Progenitor cell of endocrine pancreas (in vitro differentiated cells): ENCODE measurements around the gene MEIOB. TPM values are rescaled to one million over a fixed set of nuclear protein-coding genes. Genes with fewer than 3 reads are reported as not detected.
"Not testable (repeated sequence)": the region's sequence is repeated elsewhere in the genome, so short reads cannot be mapped to it uniquely, and the experiment has no call there.

ENCODE experiments used
- DNase-seq: peaks from one replicate; pipeline ENCODE4 v3.0.0; 2021; ENCODE audit warnings: low spot score; ENCODE audit not compliant: unreplicated experiment
- H3K27ac Mint-ChIP-seq: 2 replicates; pipeline ENCODE4 v1.8.0; 2021; ENCODE audit warnings: mild to moderate bottlenecking, moderate library complexity, mixed read lengths
- H3K27me3 Mint-ChIP-seq: 2 replicates; pipeline ENCODE4 v1.8.0; 2021; ENCODE audit warnings: mixed read lengths
- H3K36me3 Mint-ChIP-seq: 2 replicates; pipeline ENCODE4 v1.8.0; 2022; ENCODE audit warnings: mixed read lengths; ENCODE audit not compliant: insufficient read depth
- H3K4me1 Mint-ChIP-seq: 2 replicates; pipeline ENCODE4 v1.8.0; 2021; ENCODE audit warnings: low read depth, mixed read lengths
- H3K4me3 Mint-ChIP-seq: 2 replicates; pipeline ENCODE4 v1.8.0; 2021; ENCODE audit warnings: low read depth, mild to moderate bottlenecking, moderate library complexity, mixed read lengths
- H3K9me3 Mint-ChIP-seq: 2 replicates; pipeline ENCODE4 v1.8.0; 2021; ENCODE audit warnings: low read depth, mixed read lengths
- CTCF ChIP-seq: fragments of 200-600 bp; sonication (generic); IDR thresholded peaks from one replicate; pipeline ENCODE4 v1.5.0; 2021; ENCODE audit warnings: antibody characterized with exemption, mild to moderate bottlenecking; ENCODE audit not compliant: unreplicated experiment
- long read RNA-seq: library from polyadenylated mRNA; unstranded; transcript quantifications from one replicate; pipeline ENCODE4 v2.0.0, GENCODE V29; 2020
- total RNA-seq: library from RNA; stranded (reverse); gene quantifications from 2 replicates; pipeline ENCODE4 v1.2.1, GENCODE V29; 2021

Gene MEIOB
- total RNA-seq: not detected in 2 replicates
- long read RNA-seq: 0 reads

DNA sequence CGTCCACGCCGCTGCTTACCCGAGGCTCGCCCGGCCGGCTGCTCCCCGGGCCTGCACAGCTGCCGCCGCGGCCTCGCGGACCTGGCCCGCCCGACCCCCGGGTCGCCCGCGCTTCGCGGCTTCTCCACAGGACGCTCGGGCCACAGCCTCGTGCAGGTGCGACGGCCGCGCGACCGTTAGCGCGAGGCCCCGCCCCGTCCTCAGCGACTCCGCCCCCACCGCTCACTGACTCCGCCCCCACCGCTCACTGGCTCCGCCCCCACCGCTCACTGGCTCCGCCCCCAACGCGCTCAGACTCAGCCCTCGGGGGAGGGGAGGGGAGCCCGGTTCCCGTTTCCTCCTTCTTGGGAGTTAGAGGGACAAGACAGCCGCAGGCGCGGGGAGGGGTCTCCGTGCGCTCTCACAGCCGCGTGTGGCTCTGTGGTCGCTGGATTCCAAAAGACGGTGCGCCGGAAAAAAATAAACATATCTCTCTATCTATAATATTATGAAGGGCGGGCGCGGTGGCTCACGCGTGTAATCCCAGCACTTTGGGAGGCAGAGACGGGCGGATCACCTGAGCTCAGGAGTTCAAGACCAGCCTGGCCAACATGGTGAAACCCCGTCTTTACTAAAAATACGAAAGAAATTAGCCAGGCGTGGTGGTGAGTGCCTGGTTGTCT lies at the start of gene MEIOB:
Gene MEIOB (minus strand): TSS at position 191 of the 662 bp plus-strand sequence. CDS start 3,989 bp downstream, outside the sequence.
- no peak for TF ChIP-seq CTCF
- H3K27me3 Mint-ChIP-seq: peaks cover 35% of the 10 kb centered on the region
- peaks cover 3% of the 10 kb centered on the region for H3K9me3 Mint-ChIP-seq
- H3K36me3 Mint-ChIP-seq: peaks cover 3% of the 10 kb centered on the region
- H3K4me3 Mint-ChIP-seq: no peak within 1 kb of the TSS
- no peak within 1 kb of the TSS for H3K27ac Mint-ChIP-seq
- no peaks in the 10 kb centered on the region for H3K4me1 Mint-ChIP-seq
- DNase-seq: no peak

- Mint-ChIP-seq H3K4me1 (no peaks in the 10 kb centered on the region), H3K9me3 (no peaks in the 10 kb centered on the region), H3K4me3 (no peak overlapping the region), H3K27me3 (peaks cover 68% of the 10 kb centered on the region), H3K36me3 (no peaks in the 10 kb centered on the region), H3K27ac (no peak overlapping the region)
- no peak for DNase-seq
- TF ChIP-seq CTCF: no peak
Measured at GRCh38 chr16:1920727-1921171, 48.8 kb upstream of the MEIOB start.

DNA sequence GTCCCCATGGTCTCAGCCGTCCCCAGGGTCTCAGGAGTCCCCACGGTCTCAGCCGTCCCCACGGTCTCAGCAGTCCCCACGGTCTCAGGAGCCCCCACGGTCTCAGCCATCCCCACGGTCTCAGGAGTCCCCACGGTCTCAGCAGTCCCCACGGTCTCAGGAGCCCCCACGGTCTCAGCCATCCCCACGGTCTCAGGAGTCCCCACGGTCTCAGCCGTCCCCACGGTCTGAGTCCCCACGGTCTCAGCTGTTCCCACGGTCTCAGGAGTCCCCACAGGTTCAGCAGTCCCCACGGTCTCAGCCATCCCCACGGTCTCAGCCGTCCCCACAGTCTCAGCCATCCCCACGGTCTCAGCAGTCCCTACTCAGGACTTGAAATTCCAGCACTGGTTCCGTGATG lies 48.2 kb upstream of the MEIOB start:
- not testable (repeated sequence) for H3K27ac Mint-ChIP-seq, H3K9me3 Mint-ChIP-seq, H3K4me1 Mint-ChIP-seq, DNase-seq, H3K36me3 Mint-ChIP-seq, H3K4me3 Mint-ChIP-seq
- peaks cover 75% of the 10 kb centered on the region for H3K27me3 Mint-ChIP-seq

DNA sequence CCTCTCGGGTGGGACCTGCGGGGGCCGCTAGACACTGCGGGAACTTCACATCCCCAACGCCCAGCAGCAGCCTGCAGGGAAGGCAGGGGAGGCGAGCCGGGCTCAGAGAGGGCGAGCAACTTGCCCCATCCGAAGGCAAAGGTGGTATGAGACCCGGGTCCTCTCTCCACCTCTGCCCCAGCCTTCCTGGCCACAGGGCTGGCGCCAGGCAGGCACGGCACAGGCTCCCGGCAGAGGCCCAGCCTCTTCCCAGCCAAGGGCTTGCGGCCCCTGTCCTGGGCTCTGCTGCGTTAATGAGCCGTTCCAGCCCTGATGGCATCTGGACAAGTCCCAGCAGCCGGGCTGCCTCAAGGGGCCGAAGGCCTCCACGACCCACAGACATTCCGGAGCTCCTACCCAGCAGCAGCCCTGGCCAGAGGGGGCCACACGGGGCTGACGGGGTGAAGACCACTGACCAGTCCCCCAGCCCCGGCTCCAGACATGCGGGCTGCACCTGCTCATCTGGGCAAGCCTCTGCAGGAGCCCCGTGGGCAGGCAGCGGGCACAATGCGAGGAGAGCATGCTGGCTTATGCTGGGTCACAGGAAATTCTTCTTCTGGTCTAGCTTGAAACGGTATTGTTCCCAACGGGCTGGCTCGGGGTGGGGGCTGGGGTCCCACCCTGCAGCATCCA lies 47.5 kb upstream of the MEIOB start:
- H3K36me3 Mint-ChIP-seq: no peaks in the 10 kb centered on the region
- H3K9me3 Mint-ChIP-seq: no peaks in the 10 kb centered on the region
- H3K27ac Mint-ChIP-seq: no peak overlapping the region
- DNase-seq: no peak
- H3K27me3 Mint-ChIP-seq: peaks cover 73% of the 10 kb centered on the region
- H3K4me1 Mint-ChIP-seq: peaks cover 3% of the 10 kb centered on the region
- no peak overlapping the region for H3K4me3 Mint-ChIP-seq
- TF ChIP-seq CTCF: no peak

DNA sequence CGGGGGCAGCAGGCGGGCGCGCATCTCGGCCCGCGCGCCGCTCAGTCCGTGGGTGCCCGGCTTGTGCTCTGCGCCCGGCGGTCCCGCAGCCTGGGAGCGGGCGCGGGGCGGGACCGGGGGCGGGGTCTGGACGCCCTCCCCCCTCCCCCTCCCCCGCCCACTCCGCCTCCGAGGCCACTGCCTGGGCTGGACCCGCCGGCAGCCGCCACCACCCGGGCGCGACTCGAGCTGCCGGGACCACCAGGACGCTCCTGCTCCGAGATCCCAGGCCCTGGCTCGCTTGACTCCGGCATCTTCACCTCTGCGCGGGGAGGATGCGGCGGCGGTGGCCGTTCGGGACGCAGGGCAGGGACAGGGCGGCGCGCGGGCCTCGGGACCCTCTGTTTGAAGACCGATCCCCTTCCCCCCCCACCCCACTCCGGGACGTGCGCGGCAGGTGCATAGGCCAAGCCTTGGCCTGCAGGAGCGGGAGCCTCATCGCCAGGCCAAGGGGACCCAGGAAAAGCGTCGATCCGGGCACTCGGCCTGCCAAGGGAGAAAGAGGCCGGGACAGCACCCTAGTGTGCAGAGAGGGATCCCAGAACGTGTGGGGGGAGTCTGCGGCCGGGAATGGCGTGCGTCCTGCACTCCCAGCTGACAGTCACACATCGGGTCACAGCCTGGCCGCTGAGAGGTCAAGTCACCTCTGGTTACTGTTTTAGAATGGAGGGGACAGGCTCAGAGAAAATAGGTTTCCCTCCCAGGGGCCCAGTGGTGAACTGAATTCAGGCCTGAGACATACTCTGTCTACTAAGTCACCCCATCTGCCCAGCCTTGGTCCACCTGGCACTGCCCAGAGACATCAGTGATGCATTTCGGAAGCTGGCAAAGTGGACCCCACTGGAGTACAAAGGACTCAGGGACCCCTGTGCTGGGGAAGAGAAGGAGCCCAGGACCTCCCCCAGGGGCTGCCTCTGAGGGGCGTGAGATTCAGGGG lies 46.7 kb upstream of the MEIOB start, which contains the start of gene HS3ST6:
Gene HS3ST6 (minus strand): TSS at position 65 of the 976 bp plus-strand sequence. CDS start 92 bp downstream, outside the sequence.
- no peak for DNase-seq
- no peaks in the 10 kb centered on the region for H3K9me3 Mint-ChIP-seq
- H3K36me3 Mint-ChIP-seq: no peaks in the 10 kb centered on the region
- H3K27ac Mint-ChIP-seq: no peak within 1 kb of the TSS
- H3K4me3 Mint-ChIP-seq: no peak within 1 kb of the TSS
- TF ChIP-seq CTCF: no peak
- H3K27me3 Mint-ChIP-seq: peaks cover 67% of the 10 kb centered on the region
- H3K4me1 Mint-ChIP-seq: peaks cover 5% of the 10 kb centered on the region
